C4-2B (cell line): ENCODE results near the gene PRKG1.
"Not testable (repeated sequence)": the region's sequence is repeated elsewhere in the genome, so short reads cannot be mapped to it uniquely, and the experiment has no call there.

Experiments
- H3K27ac ChIP-seq: fragments of 450-650 bp; 2 replicates; pipeline ENCODE4 v1.5.1; 2017
- ZFX ChIP-seq: fragments of 450-650 bp; IDR thresholded peaks from 2 replicates; pipeline ENCODE4 v1.6.1; 2017
- TF ChIP-seq, protein P1 (sequence below): fragments of 450-650 bp; conservative IDR thresholded peaks from 2 replicates; pipeline ENCODE4 v1.5.1; 2017; ENCODE audit warnings: mild to moderate bottlenecking

The PRKG1 gene

DNA sequence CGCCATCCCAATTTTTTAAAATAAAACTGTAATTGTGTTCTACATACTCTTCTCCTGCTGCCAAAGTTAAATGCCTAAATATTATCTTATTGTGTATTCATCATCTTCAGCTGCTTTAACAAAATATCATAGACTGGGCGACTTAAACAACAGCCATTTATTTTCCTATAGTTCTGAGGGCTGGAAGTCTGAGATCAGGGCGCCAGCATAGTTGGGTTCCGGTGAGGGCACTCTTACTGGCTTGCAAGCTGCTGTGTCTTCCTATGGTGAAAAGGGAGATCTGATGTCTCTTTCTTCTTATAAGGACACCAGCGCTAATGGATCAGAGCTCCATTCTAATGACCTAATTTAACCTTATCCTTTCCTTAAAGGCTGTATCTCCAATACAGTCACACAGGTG lies 594.8 kb downstream of the PRKG1 start:
- no peak overlapping the region for H3K27ac ChIP-seq
- TF ChIP-seq ZFX = no peak
- TF ChIP-seq, protein P1, sequence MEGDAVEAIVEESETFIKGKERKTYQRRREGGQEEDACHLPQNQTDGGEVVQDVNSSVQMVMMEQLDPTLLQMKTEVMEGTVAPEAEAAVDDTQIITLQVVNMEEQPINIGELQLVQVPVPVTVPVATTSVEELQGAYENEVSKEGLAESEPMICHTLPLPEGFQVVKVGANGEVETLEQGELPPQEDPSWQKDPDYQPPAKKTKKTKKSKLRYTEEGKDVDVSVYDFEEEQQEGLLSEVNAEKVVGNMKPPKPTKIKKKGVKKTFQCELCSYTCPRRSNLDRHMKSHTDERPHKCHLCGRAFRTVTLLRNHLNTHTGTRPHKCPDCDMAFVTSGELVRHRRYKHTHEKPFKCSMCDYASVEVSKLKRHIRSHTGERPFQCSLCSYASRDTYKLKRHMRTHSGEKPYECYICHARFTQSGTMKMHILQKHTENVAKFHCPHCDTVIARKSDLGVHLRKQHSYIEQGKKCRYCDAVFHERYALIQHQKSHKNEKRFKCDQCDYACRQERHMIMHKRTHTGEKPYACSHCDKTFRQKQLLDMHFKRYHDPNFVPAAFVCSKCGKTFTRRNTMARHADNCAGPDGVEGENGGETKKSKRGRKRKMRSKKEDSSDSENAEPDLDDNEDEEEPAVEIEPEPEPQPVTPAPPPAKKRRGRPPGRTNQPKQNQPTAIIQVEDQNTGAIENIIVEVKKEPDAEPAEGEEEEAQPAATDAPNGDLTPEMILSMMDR = no peak

DNA sequence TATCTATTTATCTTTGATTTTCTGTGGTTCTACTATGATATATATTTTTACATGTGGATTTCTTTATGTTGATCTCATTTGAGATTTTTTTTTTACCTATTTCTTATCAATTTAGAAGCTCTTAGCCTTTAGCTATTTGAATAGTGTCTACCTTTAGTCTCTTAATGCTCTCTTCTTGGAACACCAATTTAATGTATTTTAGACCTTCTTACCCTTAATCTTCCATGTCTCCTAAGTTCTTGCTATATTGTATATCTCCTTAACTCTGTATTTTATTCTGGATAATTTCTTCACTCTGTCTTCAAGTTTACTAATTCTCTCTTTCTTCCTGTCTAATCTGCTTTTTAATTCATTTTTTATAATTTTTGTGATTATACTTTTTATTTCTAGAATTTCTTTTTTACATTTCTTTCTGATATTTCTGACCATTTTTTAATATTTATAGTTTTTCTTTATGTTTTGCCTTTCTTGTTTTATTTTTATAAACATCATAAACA lies 597.8 kb downstream of the PRKG1 start:
- no peak for TF ChIP-seq ZFX
- TF ChIP-seq, protein P1 = no peak
- H3K27ac ChIP-seq = no peak overlapping the region

DNA sequence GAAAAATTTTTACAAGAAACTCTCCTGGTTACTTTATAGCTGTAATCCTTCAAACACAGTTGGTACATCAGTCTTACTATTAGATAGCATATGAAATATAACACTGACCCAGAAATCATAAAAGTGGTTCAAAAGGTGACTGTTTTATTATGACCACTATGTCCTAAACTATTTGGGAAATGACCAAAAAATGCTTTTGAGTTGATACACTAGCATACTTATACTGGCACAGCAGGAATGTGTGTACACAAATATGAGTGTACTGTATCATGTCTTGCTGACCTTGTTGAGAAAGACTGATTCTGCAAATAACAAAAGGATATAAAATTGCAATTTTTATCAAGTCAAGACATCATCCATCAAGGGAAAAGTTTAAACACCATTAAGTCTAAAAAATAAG lies 600.8 kb downstream of the PRKG1 start:
- TF ChIP-seq, protein P1 = no peak
- TF ChIP-seq ZFX = no peak

DNA sequence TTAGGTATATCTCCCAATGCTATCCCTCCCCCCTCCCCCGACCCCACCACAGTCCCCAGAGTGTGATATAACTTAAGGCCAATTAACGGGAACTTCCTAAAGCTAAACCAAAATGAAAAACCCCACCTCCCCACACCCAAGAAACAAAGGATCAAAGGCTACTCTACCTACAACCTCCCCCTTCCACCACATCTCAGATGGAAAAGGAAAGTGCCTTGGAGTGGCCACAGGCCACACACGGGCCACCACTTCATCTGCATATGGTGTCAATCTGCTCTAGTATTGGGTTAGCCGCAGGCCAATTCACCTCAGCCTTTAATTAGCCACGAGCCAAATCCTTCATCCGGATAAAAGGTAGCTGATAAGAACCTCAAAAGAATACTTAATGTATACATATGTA lies 605.6 kb downstream of the PRKG1 start:
- TF ChIP-seq ZFX = no peak
- TF ChIP-seq, protein P1 = no peak
- no peak overlapping the region for H3K27ac ChIP-seq

More for the DNA sequence above, 600.8 kb downstream of the PRKG1 start:
- no peak overlapping the region for H3K27ac ChIP-seq

DNA sequence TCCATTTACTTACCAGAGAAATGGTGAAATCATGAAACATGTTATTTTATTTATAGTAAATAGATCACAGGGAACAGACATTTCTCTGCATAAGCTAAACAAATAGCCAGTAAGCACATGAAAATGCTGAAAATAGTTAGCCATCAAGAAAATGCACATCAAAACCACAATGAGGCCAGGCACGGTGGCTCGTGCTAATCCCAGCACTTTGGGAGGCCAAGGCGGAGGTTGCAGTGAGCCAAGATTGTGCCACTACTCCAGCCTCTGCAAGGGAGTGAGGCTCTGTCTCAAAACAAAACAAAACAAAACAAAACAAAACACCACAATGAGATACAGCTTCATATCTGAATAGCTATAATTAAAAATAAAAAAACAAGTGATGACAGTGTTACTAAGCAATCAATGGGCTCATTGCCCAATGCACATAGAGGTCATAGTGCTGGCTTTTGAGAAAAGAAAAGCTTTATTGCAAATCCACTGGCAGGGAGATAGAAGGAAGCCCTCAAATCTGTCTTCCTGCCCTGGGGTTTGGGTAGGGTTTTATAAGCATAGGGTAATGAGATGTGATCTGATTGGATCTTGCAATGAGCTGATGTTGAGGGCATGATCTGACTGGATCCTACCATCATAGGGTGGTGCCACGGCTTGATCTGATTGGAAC lies 608.9 kb downstream of the PRKG1 start:
- no peak for TF ChIP-seq ZFX
- TF ChIP-seq, protein P1 = no peak
- H3K27ac ChIP-seq = no peak overlapping the region

DNA sequence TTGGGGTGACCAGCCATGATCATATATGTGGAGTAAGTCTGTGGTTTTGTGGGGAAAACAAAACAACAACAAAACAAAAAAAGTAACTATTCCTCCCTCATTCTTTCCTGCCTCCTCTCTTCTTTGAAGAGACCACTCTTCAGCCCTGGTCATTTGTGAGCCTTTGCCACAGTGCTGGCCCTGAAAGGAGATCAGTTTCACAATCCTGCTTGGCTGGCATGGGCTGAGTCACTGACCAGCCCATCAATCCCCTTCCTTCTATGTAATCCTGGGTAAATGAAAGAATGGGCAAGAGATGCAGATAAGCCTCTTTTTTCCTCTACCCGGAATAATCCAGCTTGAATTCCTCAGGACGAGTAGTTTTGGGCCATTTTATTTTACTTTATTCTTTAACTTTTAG lies 611.5 kb downstream of the PRKG1 start:
- TF ChIP-seq, protein P1 = no peak
- TF ChIP-seq ZFX = no peak

DNA sequence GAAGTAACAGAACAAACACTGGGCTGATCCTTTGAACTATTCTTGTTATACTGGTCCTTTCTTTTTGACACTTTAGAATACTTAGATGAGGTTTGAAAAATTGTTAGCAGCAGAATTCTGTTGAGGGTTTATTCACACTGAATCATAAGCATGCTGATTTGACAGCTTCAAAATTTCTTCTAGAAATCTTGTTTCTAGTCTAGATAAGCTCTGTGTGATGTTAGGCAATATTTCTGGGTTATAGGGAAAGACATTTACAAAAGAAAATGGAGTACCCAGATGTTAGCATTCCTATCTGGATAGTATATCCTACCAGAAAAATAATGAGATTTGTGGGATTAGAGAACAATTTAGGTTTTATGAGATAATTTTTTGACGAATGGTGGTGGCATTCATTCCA lies 613.0 kb downstream of the PRKG1 start:
- H3K27ac ChIP-seq = no peak overlapping the region
- TF ChIP-seq, protein P1 = no peak
- TF ChIP-seq ZFX = no peak

More for the DNA sequence above, 611.5 kb downstream of the PRKG1 start:
- no peak overlapping the region for H3K27ac ChIP-seq

DNA sequence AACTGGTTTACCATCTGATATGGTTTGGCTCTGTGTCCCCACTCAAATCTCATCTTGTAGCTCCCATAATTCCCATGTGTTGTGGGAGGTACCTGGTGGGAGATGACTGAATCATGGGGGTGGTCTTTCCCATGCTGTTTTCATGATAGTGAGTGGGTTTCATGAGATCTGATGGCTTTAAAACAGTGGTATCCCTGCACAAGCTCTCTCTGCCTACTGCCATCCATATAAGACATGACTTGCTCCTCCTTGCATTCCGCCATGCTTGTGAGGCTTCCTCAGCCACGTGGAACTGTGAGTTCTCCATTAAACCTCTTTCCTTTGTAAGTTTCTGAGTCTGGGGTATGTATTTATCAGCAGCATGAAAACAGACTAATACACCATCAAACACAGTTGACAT lies 614.5 kb downstream of the PRKG1 start:
- not testable (repeated sequence) for H3K27ac ChIP-seq
